SK-N-SH treated with all-trans-retinoic acid at 6 μM for 48 hours (cell line): Measurements from ENCODE around the gene EEF1G.

Experiments
- ATAC-seq: fragments of 200-7000 bp; cut with Tn5 transposase; 3 replicates; pipeline ENCODE4 v1.9.1; 2020; ENCODE audit warnings: mild to moderate bottlenecking, moderate library complexity
- ARNTL ChIP-seq: fragments of 450-650 bp; formaldehyde crosslinking; IDR thresholded peaks from 2 replicates; pipeline ENCODE4 v1.5.0; 2020; ENCODE audit warnings: low read depth, mild to moderate bottlenecking, moderate library complexity, borderline replicate concordance
- BACH2 ChIP-seq: fragments of 250-450 bp; sonication (Bioruptor Pico); IDR thresholded peaks from 2 replicates; pipeline ENCODE4 v1.9.0; 2021; ENCODE audit warnings: mild to moderate bottlenecking, borderline replicate concordance
- CSDC2 ChIP-seq: fragments of 250-450 bp; sonication (Bioruptor Pico); IDR thresholded peaks from 2 replicates; pipeline ENCODE4 v1.5.0; 2020; ENCODE audit warnings: mild to moderate bottlenecking, moderate library complexity
- ESRRG ChIP-seq: fragments of 250-450 bp; sonication (Bioruptor Pico); IDR thresholded peaks from 2 replicates; pipeline ENCODE4 v1.6.1; 2021; ENCODE audit warnings: mild to moderate bottlenecking
- GLIS3 ChIP-seq: fragments of 250-450 bp; sonication (Bioruptor Pico); IDR thresholded peaks from 2 replicates; pipeline ENCODE4 v1.5.0; 2020; ENCODE audit warnings: mild to moderate bottlenecking, moderate library complexity
- ISL1 ChIP-seq: fragments of 250-450 bp; sonication (Bioruptor Pico); IDR thresholded peaks from 2 replicates; pipeline ENCODE4 v2.1.2; 2022; ENCODE audit warnings: mild to moderate bottlenecking, moderate library complexity
- OSR1 ChIP-seq: fragments of 250-450 bp; sonication (Bioruptor Pico); IDR thresholded peaks from 2 replicates; pipeline ENCODE4 v1.8.0; 2022; ENCODE audit warnings: moderate library complexity, mild to moderate bottlenecking, inconsistent platforms
- PATZ1 ChIP-seq: fragments of 250-450 bp; sonication (Bioruptor Pico); IDR thresholded peaks from 2 replicates; pipeline ENCODE4 v1.8.0; 2020; ENCODE audit warnings: mild to moderate bottlenecking, moderate library complexity, borderline replicate concordance
- RARB ChIP-seq: fragments of 250-450 bp; sonication (Bioruptor Pico); IDR thresholded peaks from 2 replicates; pipeline ENCODE4 v1.8.0; 2021; ENCODE audit warnings: mild to moderate bottlenecking, moderate library complexity
- SNAI2 ChIP-seq: fragments of 250-450 bp; sonication (Bioruptor Pico); IDR thresholded peaks from 2 replicates; pipeline ENCODE4 v1.5.0; 2020; ENCODE audit warnings: mild to moderate bottlenecking, moderate library complexity
- TCF4 ChIP-seq: fragments of 250-450 bp; sonication (Bioruptor Pico); IDR thresholded peaks from 2 replicates; pipeline ENCODE4 v1.8.0; 2021; ENCODE audit warnings: mild to moderate bottlenecking, moderate library complexity, borderline replicate concordance
- TOX ChIP-seq: fragments of 250-450 bp; sonication (Bioruptor Pico); IDR thresholded peaks from 2 replicates; pipeline ENCODE4 v1.8.0; 2021; ENCODE audit warnings: mild to moderate bottlenecking, moderate library complexity, borderline replicate concordance
- ZC3H10 ChIP-seq: fragments of 250-450 bp; sonication (Bioruptor Pico); IDR thresholded peaks from 2 replicates; pipeline ENCODE4 v1.5.1; 2021; ENCODE audit warnings: mild to moderate bottlenecking, moderate library complexity
- ZFP3 ChIP-seq: fragments of 250-450 bp; sonication (Bioruptor Pico); IDR thresholded peaks from 2 replicates; pipeline ENCODE4 v1.5.0; 2020; ENCODE audit warnings: mild to moderate bottlenecking, moderate library complexity
- ZFP30 ChIP-seq: fragments of 450-650 bp; formaldehyde crosslinking; IDR thresholded peaks from 2 replicates; pipeline ENCODE4 v1.5.0; 2022; ENCODE audit warnings: mild to moderate bottlenecking, moderate library complexity
- ZNF565 ChIP-seq: fragments of 450-650 bp; formaldehyde crosslinking; conservative IDR thresholded peaks from 2 replicates; pipeline ENCODE4 v1.5.0; 2020; ENCODE audit warnings: low read depth, mild to moderate bottlenecking, moderate library complexity
- ZNF70 ChIP-seq: fragments of 450-650 bp; formaldehyde crosslinking; IDR thresholded peaks from 2 replicates; pipeline ENCODE4 v1.5.0; 2020; ENCODE audit warnings: mild to moderate bottlenecking, moderate library complexity
- ZNF8 ChIP-seq: fragments of 450-650 bp; formaldehyde crosslinking; IDR thresholded peaks from 2 replicates; pipeline ENCODE4 v1.5.0; 2020; ENCODE audit warnings: mild to moderate bottlenecking, moderate library complexity
- TF ChIP-seq, protein P1 (sequence below): fragments of 250-450 bp; sonication (Bioruptor Pico); IDR thresholded peaks from 2 replicates; pipeline ENCODE4 v1.5.1; 2021; ENCODE audit warnings: mild to moderate bottlenecking, moderate library complexity
- TF ChIP-seq, protein P2 (sequence below): fragments of 250-450 bp; sonication (Bioruptor Pico); IDR thresholded peaks from 2 replicates; pipeline ENCODE4 v1.5.1; 2020; ENCODE audit warnings: low read depth, mild to moderate bottlenecking, moderate library complexity
- TF ChIP-seq, protein P3 (sequence below): fragments of 250-450 bp; sonication (Bioruptor Pico); IDR thresholded peaks from 2 replicates; pipeline ENCODE4 v1.5.0; 2020; ENCODE audit warnings: mild to moderate bottlenecking, moderate library complexity
- TF ChIP-seq, protein P4 (sequence below): fragments of 250-450 bp; sonication (Bioruptor Pico); IDR thresholded peaks from 2 replicates; pipeline ENCODE4 v1.8.0; 2021; ENCODE audit warnings: low read depth, mild to moderate bottlenecking, moderate library complexity, borderline replicate concordance

EEF1G gene

GRCh38 chr11:62579252-62579651, 5.6 kb upstream of the EEF1G start:
- TF ChIP-seq ZFP3 (no peak), TCF4 (CRISPR knock-in tag) (no peak), ISL1 (CRISPR knock-in tag) (no peak), CSDC2 (CRISPR knock-in tag) (no peak), BACH2 (CRISPR knock-in tag) (no peak), ESRRG (CRISPR knock-in tag) (no peak), ZNF565 (no peak), ARNTL (no peak), ZNF8 (CRISPR knock-in tag) (no peak), SNAI2 (CRISPR knock-in tag) (no peak)
- TF ChIP-seq, protein P1, sequence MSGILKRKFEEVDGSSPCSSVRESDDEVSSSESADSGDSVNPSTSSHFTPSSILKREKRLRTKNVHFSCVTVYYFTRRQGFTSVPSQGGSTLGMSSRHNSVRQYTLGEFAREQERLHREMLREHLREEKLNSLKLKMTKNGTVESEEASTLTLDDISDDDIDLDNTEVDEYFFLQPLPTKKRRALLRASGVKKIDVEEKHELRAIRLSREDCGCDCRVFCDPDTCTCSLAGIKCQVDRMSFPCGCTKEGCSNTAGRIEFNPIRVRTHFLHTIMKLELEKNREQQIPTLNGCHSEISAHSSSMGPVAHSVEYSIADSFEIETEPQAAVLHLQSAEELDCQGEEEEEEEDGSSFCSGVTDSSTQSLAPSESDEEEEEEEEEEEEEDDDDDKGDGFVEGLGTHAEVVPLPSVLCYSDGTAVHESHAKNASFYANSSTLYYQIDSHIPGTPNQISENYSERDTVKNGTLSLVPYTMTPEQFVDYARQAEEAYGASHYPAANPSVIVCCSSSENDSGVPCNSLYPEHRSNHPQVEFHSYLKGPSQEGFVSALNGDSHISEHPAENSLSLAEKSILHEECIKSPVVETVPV (CRISPR knock-in tag): no peak
- ATAC-seq: no peak

DNA sequence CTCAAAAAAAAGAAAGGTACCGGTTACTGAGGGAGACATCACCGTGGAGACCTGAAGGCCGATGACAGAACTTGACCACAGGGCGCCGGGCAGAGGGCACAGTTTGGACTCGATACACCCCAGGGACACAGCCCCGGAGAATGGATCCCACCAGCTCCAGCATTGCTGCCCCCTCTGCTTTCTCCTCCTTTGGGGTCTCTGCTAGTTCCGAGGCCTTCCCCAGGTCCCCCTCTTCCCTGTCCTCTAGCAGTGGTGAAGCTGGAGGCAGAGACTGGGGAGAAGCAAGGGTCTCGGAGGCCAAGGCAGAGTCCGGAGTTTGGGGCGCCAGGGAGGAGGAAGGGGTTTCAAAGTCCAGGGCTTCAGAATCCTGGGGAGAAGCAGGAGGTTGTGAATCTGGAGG, 4.8 kb upstream of the EEF1G start:
- ATAC-seq: no peak
- TF ChIP-seq ZNF8 (CRISPR knock-in tag) (no peak), ZNF565 (no peak), SNAI2 (CRISPR knock-in tag) (no peak), PATZ1 (CRISPR knock-in tag) (no peak), ZFP30 (CRISPR knock-in tag) (no peak), OSR1 (CRISPR knock-in tag) (no peak), BACH2 (CRISPR knock-in tag) (no peak), ARNTL (no peak), CSDC2 (CRISPR knock-in tag) (no peak), ZNF70 (no peak)
- TF ChIP-seq, protein P1 (CRISPR knock-in tag): no peak
- TF ChIP-seq, protein P2, sequence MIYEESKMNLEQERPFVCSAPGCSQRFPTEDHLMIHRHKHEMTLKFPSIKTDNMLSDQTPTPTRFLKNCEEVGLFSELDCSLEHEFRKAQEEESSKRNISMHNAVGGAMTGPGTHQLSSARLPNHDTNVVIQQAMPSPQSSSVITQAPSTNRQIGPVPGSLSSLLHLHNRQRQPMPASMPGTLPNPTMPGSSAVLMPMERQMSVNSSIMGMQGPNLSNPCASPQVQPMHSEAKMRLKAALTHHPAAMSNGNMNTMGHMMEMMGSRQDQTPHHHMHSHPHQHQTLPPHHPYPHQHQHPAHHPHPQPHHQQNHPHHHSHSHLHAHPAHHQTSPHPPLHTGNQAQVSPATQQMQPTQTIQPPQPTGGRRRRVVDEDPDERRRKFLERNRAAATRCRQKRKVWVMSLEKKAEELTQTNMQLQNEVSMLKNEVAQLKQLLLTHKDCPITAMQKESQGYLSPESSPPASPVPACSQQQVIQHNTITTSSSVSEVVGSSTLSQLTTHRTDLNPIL (CRISPR knock-in tag): no peak
- TF ChIP-seq, protein P3, sequence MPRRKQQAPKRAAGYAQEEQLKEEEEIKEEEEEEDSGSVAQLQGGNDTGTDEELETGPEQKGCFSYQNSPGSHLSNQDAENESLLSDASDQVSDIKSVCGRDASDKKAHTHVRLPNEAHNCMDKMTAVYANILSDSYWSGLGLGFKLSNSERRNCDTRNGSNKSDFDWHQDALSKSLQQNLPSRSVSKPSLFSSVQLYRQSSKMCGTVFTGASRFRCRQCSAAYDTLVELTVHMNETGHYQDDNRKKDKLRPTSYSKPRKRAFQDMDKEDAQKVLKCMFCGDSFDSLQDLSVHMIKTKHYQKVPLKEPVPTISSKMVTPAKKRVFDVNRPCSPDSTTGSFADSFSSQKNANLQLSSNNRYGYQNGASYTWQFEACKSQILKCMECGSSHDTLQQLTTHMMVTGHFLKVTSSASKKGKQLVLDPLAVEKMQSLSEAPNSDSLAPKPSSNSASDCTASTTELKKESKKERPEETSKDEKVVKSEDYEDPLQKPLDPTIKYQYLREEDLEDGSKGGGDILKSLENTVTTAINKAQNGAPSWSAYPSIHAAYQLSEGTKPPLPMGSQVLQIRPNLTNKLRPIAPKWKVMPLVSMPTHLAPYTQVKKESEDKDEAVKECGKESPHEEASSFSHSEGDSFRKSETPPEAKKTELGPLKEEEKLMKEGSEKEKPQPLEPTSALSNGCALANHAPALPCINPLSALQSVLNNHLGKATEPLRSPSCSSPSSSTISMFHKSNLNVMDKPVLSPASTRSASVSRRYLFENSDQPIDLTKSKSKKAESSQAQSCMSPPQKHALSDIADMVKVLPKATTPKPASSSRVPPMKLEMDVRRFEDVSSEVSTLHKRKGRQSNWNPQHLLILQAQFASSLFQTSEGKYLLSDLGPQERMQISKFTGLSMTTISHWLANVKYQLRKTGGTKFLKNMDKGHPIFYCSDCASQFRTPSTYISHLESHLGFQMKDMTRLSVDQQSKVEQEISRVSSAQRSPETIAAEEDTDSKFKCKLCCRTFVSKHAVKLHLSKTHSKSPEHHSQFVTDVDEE (CRISPR knock-in tag): no peak

DNA sequence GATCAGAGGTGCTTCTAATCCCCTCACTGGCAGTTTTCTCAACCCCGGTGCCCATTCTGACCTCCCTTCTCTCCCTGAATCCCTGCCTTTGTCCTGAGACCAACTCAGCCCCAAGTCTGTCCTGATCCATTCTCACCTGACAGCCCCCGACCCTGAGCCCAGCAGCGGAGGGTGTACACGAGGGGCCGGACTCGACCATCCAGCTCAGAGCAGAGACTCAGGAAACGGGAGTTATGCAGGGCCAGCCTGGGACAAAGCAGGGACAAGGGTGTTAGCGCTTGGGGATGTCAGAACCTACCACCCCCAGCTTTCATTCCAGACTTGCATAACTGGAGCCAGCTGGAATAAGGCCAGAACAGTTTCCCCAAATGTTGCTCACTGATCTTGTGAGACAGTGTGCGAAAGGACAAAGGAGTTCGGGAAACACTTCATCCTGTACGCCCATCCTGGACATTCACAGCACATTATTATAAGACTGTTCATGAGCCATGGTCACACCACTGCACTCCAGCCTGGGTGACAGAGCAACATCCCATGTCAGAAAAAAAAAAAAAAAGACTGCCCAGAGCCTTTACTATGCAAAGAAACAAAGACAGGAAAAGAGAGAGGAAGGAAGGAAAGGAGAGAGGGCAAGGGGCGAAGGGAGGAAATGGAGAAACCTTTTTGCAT, 3.5 kb upstream of the EEF1G start:
- ATAC-seq: no peak
- TF ChIP-seq ZC3H10 (CRISPR knock-in tag) (no peak), GLIS3 (CRISPR knock-in tag) (no peak), ZFP3 (no peak), RARB (CRISPR knock-in tag) (no peak), ZNF8 (CRISPR knock-in tag) (no peak), ESRRG (CRISPR knock-in tag) (no peak), TCF4 (CRISPR knock-in tag) (no peak), TOX (CRISPR knock-in tag) (no peak), ZFP30 (CRISPR knock-in tag) (no peak)
- TF ChIP-seq, protein P1 (CRISPR knock-in tag): no peak
- TF ChIP-seq, protein P4, sequence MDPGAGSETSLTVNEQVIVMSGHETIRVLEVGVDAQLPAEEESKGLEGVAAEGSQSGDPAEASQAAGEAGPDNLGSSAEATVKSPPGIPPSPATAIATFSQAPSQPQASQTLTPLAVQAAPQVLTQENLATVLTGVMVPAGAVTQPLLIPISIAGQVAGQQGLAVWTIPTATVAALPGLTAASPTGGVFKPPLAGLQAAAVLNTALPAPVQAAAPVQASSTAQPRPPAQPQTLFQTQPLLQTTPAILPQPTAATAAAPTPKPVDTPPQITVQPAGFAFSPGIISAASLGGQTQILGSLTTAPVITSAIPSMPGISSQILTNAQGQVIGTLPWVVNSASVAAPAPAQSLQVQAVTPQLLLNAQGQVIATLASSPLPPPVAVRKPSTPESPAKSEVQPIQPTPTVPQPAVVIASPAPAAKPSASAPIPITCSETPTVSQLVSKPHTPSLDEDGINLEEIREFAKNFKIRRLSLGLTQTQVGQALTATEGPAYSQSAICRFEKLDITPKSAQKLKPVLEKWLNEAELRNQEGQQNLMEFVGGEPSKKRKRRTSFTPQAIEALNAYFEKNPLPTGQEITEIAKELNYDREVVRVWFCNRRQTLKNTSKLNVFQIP (CRISPR knock-in tag): no peak
- TF ChIP-seq, protein P3 (CRISPR knock-in tag): no peak
